Erythroblast (primary cell): ENCODE results near the gene GLCE.

Source experiments
- DNase-seq, 2 experiments: peaks; one replicate each; lab custom pipeline; 2025; lab: John Stamatoyannopoulos, UW
- GATA1 ChIP-seq: IDR thresholded peaks from 2 replicates; pipeline ENCODE4 v1.6.1; 2011; ENCODE audit warnings: low read depth, mild to moderate bottlenecking, control low read depth, low read length, moderate library complexity
- POLR2A ChIP-seq: IDR thresholded peaks from 2 replicates; pipeline ENCODE4 v1.6.1; 2011; ENCODE audit warnings: mild to moderate bottlenecking, low read length

The GLCE gene

DNA sequence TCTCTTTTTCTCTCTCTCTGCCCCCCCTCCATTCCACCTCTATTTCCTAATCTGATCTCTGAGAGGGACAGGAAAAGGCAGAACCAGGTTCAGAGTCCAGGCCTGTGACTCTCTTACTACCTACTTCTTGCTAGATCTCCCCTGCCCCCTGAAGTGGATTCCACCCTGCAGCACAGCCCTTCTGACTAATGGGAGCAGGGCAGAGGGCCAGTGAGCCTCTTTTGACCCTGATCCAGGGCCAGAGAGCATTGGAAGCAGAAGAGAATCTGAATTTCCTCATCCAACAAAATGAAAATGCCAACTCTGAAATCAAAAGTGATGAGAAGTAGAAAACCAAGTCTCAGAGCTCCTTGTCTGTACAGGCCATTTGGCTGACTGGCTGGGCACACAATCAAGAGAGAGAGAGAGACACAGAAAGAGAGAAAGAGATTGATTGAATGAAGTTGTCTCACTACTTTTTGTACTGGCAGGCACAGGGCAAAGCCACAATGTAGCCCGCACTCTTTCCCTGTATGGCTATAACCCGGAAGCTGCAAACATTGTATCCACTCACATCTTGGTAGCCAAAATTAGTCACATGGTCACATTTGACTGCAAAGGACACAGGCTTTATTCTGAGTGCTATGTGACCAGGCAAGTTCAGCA is 31.6 kb upstream of the GLCE start:
- no peak for DNase-seq

DNA sequence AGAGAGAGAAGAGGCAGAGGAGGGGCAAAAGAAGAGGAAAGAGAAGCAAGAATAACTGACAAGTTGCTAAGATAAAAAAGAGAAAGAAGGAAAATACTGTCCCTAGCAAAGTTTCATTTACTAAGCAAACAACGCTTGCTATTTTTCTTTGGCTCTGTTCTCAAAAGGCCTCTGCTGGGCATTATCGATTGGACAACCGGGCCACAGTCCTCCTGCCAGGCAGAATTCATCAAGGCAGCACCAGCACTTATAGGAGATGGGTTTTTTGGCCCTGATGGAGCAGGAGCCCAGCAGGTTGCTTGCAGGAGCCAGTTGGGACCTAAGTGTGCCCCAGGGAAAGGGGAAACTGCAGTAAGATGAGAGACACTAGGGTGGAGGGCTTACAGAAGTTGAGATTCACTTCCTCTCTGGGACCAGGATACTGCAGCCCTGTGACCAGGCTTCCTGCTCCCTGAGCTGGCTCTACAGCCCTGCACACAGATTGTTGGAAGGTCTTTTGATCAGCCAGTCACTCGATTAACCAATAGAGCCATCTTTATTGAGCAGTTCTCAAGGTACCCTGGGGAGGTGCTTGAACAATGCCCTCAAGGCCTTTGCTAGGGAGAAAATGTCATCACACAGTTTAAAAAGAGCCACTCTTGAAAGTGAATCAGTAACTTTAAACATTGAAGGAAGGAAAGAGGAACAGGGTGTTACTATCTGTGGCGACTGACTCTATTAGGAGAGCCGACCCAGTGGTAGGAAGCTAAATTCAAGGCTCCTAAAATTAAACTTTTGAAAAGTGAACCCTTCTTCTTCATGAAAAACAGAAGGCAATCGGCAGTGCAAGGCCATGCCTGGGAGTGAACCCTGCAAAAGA is 28.8 kb upstream of the GLCE start:
- DNase-seq = no peak
- TF ChIP-seq GATA1 = no peak
- TF ChIP-seq POLR2A = no peak

More for the DNA sequence above, 31.6 kb upstream of the GLCE start:
- no peak for TF ChIP-seq GATA1
- TF ChIP-seq POLR2A = no peak

DNA sequence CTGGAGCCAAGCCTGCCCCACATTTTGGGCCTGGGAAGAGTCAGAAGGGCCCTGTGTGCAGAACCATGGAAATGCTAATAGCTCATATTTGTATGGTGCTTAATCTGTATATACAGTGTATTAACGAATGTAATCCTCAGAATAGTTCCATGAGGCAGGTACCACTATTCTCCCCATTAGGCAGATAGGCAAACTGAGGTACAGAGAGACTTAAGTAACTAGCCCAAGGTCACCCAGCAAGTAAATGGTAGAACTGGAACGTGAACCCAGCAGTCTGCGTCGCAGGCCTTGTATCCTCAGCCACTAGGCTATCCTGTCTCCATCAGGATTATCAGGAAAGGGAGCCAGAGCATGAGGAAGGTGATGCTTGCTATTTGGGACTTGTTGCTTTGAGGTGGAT is 28.0 kb upstream of the GLCE start:
- TF ChIP-seq GATA1 (no peak), POLR2A (no peak)
- no peak for DNase-seq

DNA sequence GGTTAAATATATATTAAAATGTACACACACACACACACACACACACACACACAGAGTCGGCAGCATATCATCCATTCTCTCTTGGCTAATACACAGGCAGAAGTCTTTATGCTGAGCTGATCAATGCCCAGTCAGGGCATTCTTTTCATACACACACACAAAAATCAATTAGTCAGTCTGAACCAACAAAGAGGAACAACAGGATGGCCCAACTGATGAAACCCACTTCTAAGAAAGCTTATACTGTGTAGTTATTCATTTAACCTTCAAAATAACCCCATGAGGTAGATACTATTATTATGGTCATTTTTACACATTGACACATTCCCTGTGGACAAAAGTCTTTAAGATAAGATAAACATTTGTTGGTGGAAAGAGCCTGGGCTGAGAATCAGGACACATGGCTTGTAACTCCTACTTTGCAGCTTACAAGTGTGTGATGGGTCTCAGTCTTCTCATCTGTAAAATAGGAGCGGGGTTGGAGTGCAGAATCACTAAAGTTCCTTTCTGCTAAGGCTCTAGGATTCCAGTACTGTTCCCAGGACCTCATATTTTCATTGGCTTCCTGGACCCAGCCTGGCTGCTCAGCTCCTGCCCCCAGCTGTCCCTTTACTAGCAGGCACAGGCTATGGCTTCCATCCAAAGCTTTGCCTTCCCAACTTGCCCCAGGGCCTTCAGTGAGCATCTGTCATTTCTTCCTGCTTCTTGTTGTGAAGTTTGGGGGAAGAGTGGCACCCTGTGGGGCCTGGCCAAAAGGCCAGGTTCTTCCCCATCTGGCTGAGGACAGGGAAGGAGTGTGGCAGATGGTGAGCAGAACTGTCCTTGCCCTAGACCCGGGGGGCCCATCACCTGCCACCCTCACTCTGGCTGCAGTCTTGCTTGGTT is 27.2 kb upstream of the GLCE start:
- TF ChIP-seq GATA1 = no peak
- TF ChIP-seq POLR2A = no peak
- no peak for DNase-seq

DNA sequence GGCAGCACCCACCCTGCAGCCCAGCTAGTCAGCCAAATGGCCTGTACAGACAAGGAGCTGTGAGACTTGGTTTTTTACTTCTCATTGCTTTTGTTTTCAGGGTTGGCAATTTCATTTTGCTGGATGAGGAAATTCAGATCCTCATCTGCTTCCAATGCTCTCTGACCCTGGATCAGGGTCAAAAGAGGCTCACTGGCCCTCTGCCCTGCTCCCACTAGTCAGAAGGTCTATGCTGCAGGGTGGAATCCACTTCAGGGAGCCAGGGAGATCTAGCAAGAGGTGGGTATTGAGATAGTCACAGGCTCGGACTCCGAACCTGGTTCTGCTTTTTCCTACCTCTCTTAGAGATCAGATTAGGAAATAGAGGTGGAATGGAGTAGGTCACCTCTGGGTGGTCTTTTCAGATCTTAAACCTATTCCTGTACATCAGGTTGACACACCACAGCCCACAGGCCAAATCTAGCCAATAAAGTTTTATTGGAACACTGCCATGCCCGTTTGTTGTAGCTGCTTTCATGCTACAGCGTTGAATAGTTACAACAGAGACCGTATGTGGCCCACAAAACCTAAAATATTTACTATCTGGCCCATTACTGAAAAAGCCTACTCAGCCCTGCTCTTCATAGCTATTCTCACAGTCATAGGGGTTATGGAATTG is 26.4 kb upstream of the GLCE start:
- TF ChIP-seq POLR2A = no peak
- TF ChIP-seq GATA1 = no peak
- DNase-seq = no peak

DNA sequence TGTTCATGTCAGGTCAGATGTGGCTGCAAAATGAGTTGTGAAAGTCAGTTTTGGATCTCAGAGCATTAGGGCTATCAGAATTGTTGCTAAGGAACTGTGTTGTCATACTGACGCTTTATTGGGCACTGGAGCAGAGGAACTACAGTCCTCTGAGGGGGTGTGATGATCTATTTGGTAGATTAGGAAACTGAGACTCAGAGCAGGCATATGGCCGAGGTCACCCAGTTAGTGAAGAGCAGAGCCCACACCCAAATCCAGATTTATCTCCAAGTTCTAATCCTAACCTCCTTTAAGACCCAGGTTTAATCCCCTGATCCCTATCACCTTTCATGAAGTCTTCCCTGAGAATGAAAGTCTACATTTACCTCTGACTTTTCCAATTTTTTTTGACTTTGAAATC is 25.6 kb upstream of the GLCE start:
- DNase-seq = peak in 1 of 2 experiments; percentile 17
- TF ChIP-seq GATA1 = no peak
- TF ChIP-seq POLR2A = no peak

DNA sequence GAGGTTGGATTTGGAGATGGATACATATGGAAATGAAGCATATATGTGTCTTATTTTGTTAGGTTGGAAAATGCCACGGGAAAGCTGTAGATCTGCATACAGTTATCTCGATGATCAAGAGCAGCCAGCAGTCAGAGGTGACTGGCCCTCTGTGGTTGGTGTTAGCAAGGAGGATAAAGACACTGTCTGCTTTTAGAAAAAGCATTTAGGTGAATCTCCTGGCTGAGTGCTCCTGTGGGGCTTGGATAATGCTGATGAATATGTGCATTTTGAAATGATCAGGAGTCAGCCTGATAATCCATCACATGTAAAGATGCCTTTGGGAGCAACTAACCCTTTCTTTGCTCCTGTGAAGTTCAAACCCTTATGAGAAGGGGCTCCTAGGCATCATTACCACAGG is 24.9 kb upstream of the GLCE start:
- no peak for TF ChIP-seq GATA1
- TF ChIP-seq POLR2A = no peak
- no peak for DNase-seq

DNA sequence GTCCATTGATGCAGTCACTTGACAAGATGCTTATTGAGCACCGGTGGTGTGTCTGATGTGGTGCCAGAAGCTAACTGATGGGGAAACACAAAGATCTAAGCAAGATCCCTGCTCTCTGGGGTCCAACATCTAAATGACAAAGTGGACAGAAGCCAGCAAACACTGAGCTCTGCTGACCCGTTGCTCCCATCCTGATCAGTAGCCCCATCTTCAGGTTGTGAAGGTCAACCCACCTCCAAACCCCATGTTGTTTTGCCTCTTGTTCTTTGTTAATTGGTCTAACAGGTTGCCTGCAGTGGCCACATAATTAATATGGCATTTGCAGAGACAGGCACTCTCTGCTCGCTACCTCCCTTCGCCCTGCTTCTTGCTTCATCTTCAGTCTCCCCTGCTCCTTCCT is 21.5 kb upstream of the GLCE start:
- TF ChIP-seq POLR2A (no peak), GATA1 (no peak)
- DNase-seq = no peak

DNA sequence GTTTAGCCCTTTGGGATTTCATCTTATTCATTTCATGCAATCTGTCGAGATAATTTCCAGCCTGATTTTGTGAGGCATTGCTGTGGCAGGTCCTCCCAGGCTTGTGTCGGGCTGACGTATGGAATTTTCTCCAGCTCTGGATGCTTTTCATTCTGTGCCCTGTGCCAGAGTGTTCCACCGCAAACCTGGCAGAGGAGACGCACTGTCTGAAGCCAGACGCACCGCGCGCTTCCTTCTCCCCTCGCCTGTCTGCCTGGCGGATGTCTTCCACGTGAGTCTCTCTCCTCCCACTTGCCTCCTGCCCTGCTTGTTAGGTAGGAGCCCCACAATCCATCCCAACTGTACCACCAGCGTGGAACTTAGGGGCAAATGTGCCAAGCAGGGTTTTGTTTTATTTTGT is 20.1 kb upstream of the GLCE start:
- TF ChIP-seq POLR2A (no peak), GATA1 (no peak)
- DNase-seq = no peak

DNA sequence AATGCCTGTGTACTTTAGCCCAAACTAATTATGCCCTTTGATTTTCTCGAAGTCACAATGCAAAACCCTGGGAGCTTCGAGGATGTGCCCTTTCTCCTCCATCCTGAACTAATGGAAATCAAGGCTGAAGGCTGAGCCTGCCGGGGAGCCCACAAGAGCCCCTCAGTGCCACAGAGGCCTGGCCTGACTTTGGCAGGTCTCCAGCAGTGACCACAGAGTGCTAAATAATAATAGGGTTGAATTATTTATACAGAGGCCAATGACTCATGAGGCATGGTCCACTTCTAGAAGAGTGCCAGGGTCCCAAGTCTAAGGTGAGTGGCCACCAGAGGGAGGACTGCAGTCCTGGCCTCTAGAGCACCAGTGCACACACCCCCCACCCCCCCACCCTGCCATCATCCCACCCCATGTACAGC is 19.1 kb upstream of the GLCE start:
- TF ChIP-seq GATA1 (no peak), POLR2A (no peak)
- DNase-seq = no peak

DNA sequence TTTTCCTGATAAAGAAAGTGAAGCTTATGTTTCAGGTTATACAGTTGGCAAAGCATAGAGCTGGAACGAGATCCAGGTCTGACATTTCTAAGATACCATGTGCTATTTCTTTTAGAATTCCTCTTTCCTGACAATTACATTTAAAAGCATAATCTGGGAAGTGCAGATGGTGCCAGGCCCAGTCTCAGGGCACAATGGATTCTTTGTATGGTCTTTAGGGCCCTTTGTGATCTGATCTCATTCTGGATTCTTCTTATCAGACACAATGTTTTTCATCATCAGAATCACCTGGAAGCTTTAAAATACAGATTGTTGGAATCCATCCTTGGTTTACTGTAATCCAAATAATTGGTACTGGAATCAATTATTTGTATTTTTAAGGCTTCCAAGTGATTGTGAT is 18.6 kb upstream of the GLCE start:
- no peak for DNase-seq
- TF ChIP-seq POLR2A = no peak
- no peak for TF ChIP-seq GATA1

DNA sequence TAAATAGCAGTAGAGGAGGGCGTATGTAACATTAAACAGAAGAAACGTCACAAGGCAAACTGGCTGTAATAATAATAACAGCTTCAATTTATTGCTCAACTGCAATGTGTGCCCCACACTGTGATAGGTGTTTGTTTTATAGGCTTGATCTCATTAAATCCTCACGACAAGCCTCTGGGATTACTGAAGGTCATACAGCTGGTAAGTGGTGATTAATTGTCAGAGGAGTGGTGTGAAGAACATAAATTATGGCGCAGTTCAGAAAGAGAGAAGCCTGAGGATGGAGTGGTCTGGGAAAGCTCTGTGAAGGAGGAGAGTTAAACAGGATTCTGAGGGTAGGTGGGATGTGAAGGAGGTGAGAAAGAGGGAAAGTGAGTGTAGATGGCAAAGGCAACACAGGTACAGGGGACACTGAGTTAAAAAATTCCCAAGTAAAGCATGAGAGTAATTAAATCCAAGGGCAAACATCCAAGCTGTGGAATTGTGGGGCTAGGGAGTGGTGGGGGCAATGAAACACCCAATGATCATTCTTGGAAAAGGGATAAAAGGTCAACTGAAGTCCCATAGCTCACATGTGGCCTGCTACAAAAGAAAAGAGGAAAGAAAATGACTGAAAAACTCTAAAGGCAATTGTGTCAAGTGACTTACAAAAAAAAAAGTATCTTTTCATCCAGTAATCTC is 16.5 kb upstream of the GLCE start:
- DNase-seq = no peak
- TF ChIP-seq GATA1 (no peak), POLR2A (no peak)

DNA sequence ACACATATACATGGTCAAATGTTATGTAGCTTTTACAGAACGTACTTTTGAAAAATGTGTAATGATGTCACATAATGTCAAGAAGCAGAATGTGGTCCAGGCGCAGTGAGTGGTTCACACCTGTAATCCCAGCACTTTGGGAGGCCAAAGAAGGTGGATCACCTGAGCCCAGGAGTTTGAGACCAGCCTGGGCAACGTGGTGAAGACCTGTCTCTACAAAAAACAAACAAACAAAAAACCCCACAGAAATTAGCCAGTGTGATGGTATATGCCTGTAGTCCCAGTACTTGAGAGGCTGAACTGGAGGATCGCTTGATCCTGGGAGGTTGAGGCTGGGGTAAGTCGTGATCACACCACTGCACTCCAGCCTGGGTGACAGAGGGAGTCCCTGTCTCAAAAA is 15.9 kb upstream of the GLCE start:
- TF ChIP-seq POLR2A (no peak), GATA1 (no peak)
- no peak for DNase-seq

DNA sequence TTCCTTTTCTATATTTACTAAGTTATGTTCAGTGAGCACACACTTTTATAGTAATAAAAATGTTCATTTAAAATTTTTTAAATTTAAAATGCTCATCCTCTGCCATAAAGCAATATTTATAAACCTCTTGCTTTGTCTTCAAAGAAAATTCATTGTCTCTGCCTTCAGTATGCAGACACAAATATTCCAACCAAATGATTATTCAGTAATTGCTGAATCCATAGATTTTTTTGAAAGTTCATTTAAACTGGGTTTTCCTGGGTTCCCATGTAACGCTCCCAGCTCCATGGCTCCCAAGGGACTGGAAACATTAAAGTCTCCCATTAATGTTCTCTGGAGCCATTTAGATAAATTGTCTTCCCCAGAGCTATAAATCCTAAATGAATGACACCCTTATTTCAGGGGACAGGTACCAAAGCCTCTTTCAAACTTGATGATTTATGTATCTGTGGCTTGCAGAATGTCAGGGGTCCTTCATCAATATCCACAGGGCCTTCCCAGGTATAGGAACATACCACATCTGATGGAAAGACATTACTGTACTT is 15.2 kb upstream of the GLCE start:
- TF ChIP-seq GATA1 (no peak), POLR2A (no peak)
- no peak for DNase-seq
